DOHH2 (cell line): ENCODE data around the gene SNX13.

Experiments
- EZH2phosphoT487 ChIP-seq: fragments of 200-600 bp; sonication (generic); IDR thresholded peaks from 2 replicates; pipeline ENCODE4 v1.6.1; 2017; ENCODE audit warnings: borderline replicate concordance, mild to moderate bottlenecking, antibody characterized with exemption, low read length, moderate library complexity, mixed read lengths
- TF ChIP-seq, protein P1 (sequence below): fragments of 200-600 bp; sonication (generic); IDR thresholded peaks from one replicate; pipeline ENCODE4 v1.5.1; 2014; ENCODE audit warnings: antibody characterized with exemption, mild to moderate bottlenecking, low read depth, low read length; ENCODE audit not compliant: poor library complexity, severe bottlenecking

DNA sequence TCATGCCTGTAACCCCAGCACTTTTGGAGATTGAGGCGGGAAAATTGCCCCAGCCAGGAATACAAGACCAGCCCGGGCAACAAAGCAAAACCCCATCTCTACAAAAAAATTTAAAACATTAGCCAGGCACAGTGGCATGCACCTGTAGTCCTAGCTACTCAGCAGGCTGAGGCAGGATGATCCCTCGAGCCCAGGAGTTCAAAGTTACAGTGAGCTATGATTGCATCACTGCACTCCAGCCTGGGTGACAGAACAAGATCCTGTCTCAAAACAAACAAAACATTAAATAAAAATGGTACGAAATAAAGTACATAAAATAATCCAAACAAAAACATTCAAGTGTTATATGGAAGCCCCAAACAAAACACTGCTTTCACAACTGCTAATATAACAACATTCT is 125.0 kb downstream of the SNX13 start:
- TF ChIP-seq, protein P1, sequence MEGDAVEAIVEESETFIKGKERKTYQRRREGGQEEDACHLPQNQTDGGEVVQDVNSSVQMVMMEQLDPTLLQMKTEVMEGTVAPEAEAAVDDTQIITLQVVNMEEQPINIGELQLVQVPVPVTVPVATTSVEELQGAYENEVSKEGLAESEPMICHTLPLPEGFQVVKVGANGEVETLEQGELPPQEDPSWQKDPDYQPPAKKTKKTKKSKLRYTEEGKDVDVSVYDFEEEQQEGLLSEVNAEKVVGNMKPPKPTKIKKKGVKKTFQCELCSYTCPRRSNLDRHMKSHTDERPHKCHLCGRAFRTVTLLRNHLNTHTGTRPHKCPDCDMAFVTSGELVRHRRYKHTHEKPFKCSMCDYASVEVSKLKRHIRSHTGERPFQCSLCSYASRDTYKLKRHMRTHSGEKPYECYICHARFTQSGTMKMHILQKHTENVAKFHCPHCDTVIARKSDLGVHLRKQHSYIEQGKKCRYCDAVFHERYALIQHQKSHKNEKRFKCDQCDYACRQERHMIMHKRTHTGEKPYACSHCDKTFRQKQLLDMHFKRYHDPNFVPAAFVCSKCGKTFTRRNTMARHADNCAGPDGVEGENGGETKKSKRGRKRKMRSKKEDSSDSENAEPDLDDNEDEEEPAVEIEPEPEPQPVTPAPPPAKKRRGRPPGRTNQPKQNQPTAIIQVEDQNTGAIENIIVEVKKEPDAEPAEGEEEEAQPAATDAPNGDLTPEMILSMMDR, result no peak
- no peak for TF ChIP-seq EZH2phosphoT487
